CD4-positive, alpha-beta memory T cell (primary cell): ENCODE measurements around the gene SSH2. TPM values are rescaled to one million over a fixed set of nuclear protein-coding genes. Genes with fewer than 3 reads are reported as not detected.
A peak's percentile ranks its signal among the peaks of the same experiment; 100 is the strongest.
"Not testable (repeated sequence)": the region's sequence is repeated elsewhere in the genome, so short reads cannot be mapped to it uniquely, and the experiment has no call there.

Source experiments
- CTCF ChIA-PET: fragments of 350-600 bp; sonication (Branson Sonifier 250); formaldehyde crosslinking; loops from one replicate; lab custom pipeline; 2021; ENCODE audit warnings: inconsistent platforms; ENCODE audit not compliant: partially characterized antibody; lab: Charles Lee
- POLR2A ChIA-PET: fragments of 350-600 bp; sonication (Branson Sonifier 250); formaldehyde crosslinking; loops from one replicate; lab custom pipeline; 2021; ENCODE audit not compliant: partially characterized antibody; lab: Charles Lee
- DNase-seq, 5 donors: peaks; one replicate each; pipeline versions ENCODE4 v3.0.0 to v3.0.0-alpha.2; 2020 to 2022; ENCODE audit warnings: mixed read lengths in 1 of 5
- H3K27ac ChIP-seq: one replicate; pipeline ENCODE4 v1.7.0; 2013; ENCODE audit warnings: low read depth, low read length
- H3K27me3 ChIP-seq: 2 replicates; pipeline ENCODE4 v1.7.0; 2013; ENCODE audit warnings: mild to moderate bottlenecking, low read length, moderate library complexity; ENCODE audit not compliant: insufficient read depth
- H3K36me3 ChIP-seq: 2 replicates; pipeline ENCODE4 v1.7.0; 2013; ENCODE audit warnings: mild to moderate bottlenecking, low read length, moderate library complexity; ENCODE audit not compliant: insufficient read depth
- H3K4me1 ChIP-seq: 2 replicates; pipeline ENCODE4 v1.7.0; 2013; ENCODE audit warnings: mild to moderate bottlenecking, low read length, moderate library complexity; ENCODE audit not compliant: insufficient read depth
- H3K4me3 ChIP-seq, 2 donors: one replicate each; pipeline ENCODE4 v1.7.0; 2013; ENCODE audit warnings: low read length in 2 of 2, mild to moderate bottlenecking in 1 of 2
- H3K9me3 ChIP-seq, 2 donors: one replicate each; pipeline ENCODE4 v1.7.0; 2013; ENCODE audit warnings: low read length in 2 of 2, control low read depth in 1 of 2; ENCODE audit not compliant: control insufficient read depth in 1 of 2
- H3K27ac Mint-ChIP-seq, 7 donors: one replicate each; pipeline ENCODE4 v1.8.0; 2020 to 2021; ENCODE audit warnings: mixed read lengths in 7 of 7, mild to moderate bottlenecking in 6 of 7, inconsistent platforms in 3 of 7, moderate library complexity in 3 of 7
- H3K27me3 Mint-ChIP-seq, 2 donors: one replicate each; pipeline ENCODE4 v1.8.0; 2020 to 2021; ENCODE audit warnings: mixed read lengths in 2 of 2
- H3K36me3 Mint-ChIP-seq, 2 donors: one replicate each; pipeline ENCODE4 v1.8.0; 2020 to 2021; ENCODE audit warnings: mixed read lengths in 2 of 2, inconsistent platforms in 1 of 2, mild to moderate bottlenecking in 1 of 2
- H3K4me1 Mint-ChIP-seq, 4 donors: one replicate each; pipeline ENCODE4 v1.8.0; 2020 to 2021; ENCODE audit warnings: mixed read lengths in 4 of 4, mild to moderate bottlenecking in 1 of 4
- H3K4me3 Mint-ChIP-seq, 8 donors: one replicate each; pipeline ENCODE4 v1.8.0; 2020 to 2021; ENCODE audit warnings: mixed read lengths in 8 of 8, mild to moderate bottlenecking in 7 of 8, moderate library complexity in 6 of 8, inconsistent platforms in 3 of 8
- H3K9me3 Mint-ChIP-seq, 8 donors: one replicate each; pipeline ENCODE4 v1.8.0; 2020 to 2021; ENCODE audit warnings: mixed read lengths in 8 of 8, mild to moderate bottlenecking in 5 of 8, inconsistent platforms in 3 of 8, moderate library complexity in 1 of 8
- intact Hi-C: fragments of 100-400 bp; cut with micrococcal nuclease; formaldehyde crosslinking; loops from one replicate; pipeline ENCODE4 v1.15.1; 2023
- polyA plus RNA-seq, 2 donors: library from polyadenylated mRNA; unstranded; fragments of 300-500 nt; fragmentation: Illumina TruSeq; gene quantifications; one replicate each; pipeline ENCODE4 v1.2.3, GENCODE V29; 2021
- total RNA-seq, 2 experiments: library from RNA; stranded (reverse); gene quantifications; one replicate each; pipeline ENCODE4 v1.2.3, GENCODE V29; 2021

Gene SSH2
- total and polyA plus RNA-seq, 4 experiments from 2014 or later = 13.5 to 70.4 (median 54.2) TPM

GRCh38 chr17:29857105-29857504 is 72.9 kb downstream of the SSH2 start:
- H3K27me3 ChIP-seq, H3K9me3 ChIP-seq, DNase-seq, H3K4me1 ChIP-seq, H3K4me3 ChIP-seq, H3K4me3 Mint-ChIP-seq, H3K36me3 ChIP-seq, POLR2A ChIA-PET, H3K27ac ChIP-seq, CTCF ChIA-PET, intact Hi-C loops, H3K27me3 Mint-ChIP-seq: not testable (repeated sequence)
- H3K36me3 Mint-ChIP-seq = peaks cover 7 to 15% of the 10 kb centered on the region in 2 donors
- peaks cover 2 to 11% (median 3%) of the 10 kb centered on the region in 8 donors for H3K9me3 Mint-ChIP-seq
- peaks cover 0 to 15% (median 10%) of the 10 kb centered on the region in 4 donors for H3K4me1 Mint-ChIP-seq
- peak overlapping the region in 1 of 7 donors; percentile 6 for H3K27ac Mint-ChIP-seq

- DNase-seq = no peak
- no peak overlapping the region for H3K4me3 ChIP-seq
- peaks cover 0 to 15% (median 10%) of the 10 kb centered on the region in 4 donors for H3K4me1 Mint-ChIP-seq
These were observed 74.3 kb downstream of the SSH2 start for GRCh38 chr17:29855686-29856085.

DNA sequence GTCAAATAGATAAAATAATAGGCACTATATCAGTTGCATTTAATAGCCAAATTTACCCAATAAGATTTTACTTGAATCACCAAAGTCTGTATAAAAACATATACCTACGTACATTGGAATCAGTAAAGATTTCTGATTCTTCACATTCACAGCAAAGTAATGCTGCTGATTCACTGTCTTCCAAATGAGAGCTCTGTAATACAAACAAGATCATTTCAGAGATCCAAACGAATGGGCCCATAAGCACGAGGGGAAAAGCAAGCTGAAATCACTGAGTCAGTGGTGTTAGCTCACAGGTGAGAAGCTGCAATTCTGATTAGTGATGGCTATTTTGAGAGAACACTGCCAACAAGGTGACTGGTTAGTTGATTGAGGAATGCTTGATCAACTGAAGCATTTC is 81.3 kb downstream of the SSH2 start:
- POLR2A ChIA-PET = no interaction called here
- intact Hi-C loops = no loop called here
- H3K4me3 ChIP-seq = no peak overlapping the region
- Mint-ChIP-seq H3K4me1 (peaks cover 0 to 7% (median 1%) of the 10 kb centered on the region in 4 donors), H3K36me3 (peaks cover 21 to 27% of the 10 kb centered on the region in 2 donors), H3K27me3 (no peaks in the 10 kb centered on the region), H3K4me3 (no peak overlapping the region), H3K27ac (no peak overlapping the region), H3K9me3 (no peaks in the 10 kb centered on the region)
- no peaks in the 10 kb centered on the region for H3K4me1 ChIP-seq
- no peak for DNase-seq
- no peaks in the 10 kb centered on the region for H3K9me3 ChIP-seq
- H3K36me3 ChIP-seq = no peaks in the 10 kb centered on the region
- CTCF ChIA-PET = interaction anchor here (1.0 kb wide), 1 partner anchor 82 kb away, joined by 3 read pairs; no protein-coding TSS in a partner anchor
- no peak overlapping the region for H3K27ac ChIP-seq
- no peaks in the 10 kb centered on the region for H3K27me3 ChIP-seq

More at GRCh38 chr17:29855686-29856085, 74.3 kb downstream of the SSH2 start:
- Mint-ChIP-seq H3K36me3 (peaks cover 7 to 15% of the 10 kb centered on the region in 2 donors), H3K4me3 (no peak overlapping the region), H3K9me3 (peaks cover 2 to 11% (median 3%) of the 10 kb centered on the region in 8 donors), H3K27ac (no peak overlapping the region), H3K27me3 (no peaks in the 10 kb centered on the region)
- Histone ChIP-seq H3K36me3 (no peaks in the 10 kb centered on the region), H3K27ac (no peak overlapping the region), H3K9me3 (no peaks in the 10 kb centered on the region), H3K4me1 (no peaks in the 10 kb centered on the region), H3K27me3 (no peaks in the 10 kb centered on the region)
- intact Hi-C loops = no loop called here
- ChIA-PET POLR2A (no interaction called here), CTCF (no interaction called here)

DNA sequence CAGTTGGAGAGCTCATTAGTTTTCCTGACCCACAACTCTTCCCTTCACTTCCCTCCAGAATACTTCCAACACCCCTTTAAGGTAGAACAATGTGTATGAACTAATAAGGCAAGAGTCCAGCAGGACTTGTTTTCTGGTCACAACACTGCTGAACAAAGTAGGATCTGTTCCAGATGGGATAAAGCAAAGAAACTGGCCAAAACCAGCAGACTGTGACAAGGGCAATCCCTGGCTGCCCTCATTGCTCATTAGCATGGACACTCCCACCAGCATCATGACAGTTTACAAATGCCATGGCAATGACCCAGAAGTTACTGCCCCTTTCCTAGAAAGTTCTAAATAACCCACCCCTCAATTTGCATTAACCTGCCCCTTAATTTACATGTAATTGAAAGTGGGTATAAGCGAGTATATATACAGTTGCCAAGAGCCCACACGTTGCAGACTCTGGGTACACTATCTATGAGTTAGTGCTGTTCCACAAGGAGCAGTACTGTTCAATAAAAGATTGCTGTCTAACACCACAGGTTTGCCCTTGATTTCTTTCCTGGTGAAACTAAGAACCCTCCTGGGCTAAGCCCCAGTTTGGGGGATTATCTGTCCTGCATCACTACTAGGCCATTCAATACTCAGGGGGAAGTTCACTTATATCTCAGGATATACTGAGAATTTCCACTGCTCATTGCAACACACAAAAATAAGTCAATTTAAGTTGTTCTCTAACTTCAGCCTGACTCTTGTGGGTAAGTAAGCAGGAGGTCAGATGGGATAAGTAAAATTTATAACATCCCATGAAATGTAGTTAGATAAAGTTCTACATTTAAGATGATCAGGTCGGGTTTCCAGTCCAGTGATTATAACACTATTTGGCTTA is 82.3 kb downstream of the SSH2 start:
- no peaks in the 10 kb centered on the region for H3K9me3 ChIP-seq
- no peaks in the 10 kb centered on the region for H3K36me3 ChIP-seq
- DNase-seq = no peak
- no peak overlapping the region for H3K4me3 ChIP-seq
- ChIA-PET POLR2A (interaction anchor here (0.7 kb wide), 1 partner anchor 69 kb away, joined by 3 read pairs; no protein-coding TSS in a partner anchor), CTCF (no interaction called here)
- Mint-ChIP-seq H3K27ac (no peak overlapping the region), H3K4me3 (no peak overlapping the region), H3K27me3 (no peaks in the 10 kb centered on the region), H3K9me3 (no peaks in the 10 kb centered on the region), H3K36me3 (peaks cover 21 to 32% of the 10 kb centered on the region in 2 donors), H3K4me1 (peaks cover 0 to 6% (median 1%) of the 10 kb centered on the region in 4 donors)
- no peaks in the 10 kb centered on the region for H3K4me1 ChIP-seq
- intact Hi-C loops = no loop called here
- no peaks in the 10 kb centered on the region for H3K27me3 ChIP-seq
- no peak overlapping the region for H3K27ac ChIP-seq

DNA sequence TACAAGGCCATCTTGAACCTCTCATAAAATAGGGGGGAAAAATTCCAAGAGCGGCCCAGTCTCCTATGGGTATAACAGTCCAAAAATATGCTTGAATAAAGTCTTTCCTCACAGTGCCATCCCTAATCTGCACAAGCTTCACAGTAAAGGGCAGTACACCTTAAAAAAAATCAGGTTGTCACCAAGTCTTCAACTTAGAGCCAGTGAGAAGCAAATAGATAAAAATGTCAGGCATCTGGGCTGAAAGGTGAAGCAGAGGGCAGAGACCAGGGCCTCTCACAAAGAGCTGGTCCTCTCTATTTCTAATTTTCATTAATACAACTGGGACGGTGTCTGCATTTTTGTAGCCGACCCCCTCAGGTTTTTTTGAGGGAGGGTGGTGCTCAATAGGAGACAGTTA is 82.9 kb downstream of the SSH2 start:
- H3K27ac Mint-ChIP-seq = no peak overlapping the region
- H3K4me3 Mint-ChIP-seq = no peak overlapping the region
- Histone ChIP-seq H3K36me3 (no peaks in the 10 kb centered on the region), H3K4me3 (no peak overlapping the region), H3K9me3 (no peaks in the 10 kb centered on the region), H3K27ac (no peak overlapping the region), H3K4me1 (no peaks in the 10 kb centered on the region), H3K27me3 (no peaks in the 10 kb centered on the region)
- ChIA-PET CTCF (no interaction called here), POLR2A (interaction anchor here (0.7 kb wide), 1 partner anchor 70 kb away, joined by 3 read pairs; no protein-coding TSS in a partner anchor)
- peaks cover 0 to 5% (median 1%) of the 10 kb centered on the region in 4 donors for H3K4me1 Mint-ChIP-seq
- H3K27me3 Mint-ChIP-seq = no peaks in the 10 kb centered on the region
- intact Hi-C loops = no loop called here
- DNase-seq = no peak
- peaks cover 21 to 32% of the 10 kb centered on the region in 2 donors for H3K36me3 Mint-ChIP-seq
- no peaks in the 10 kb centered on the region for H3K9me3 Mint-ChIP-seq

DNA sequence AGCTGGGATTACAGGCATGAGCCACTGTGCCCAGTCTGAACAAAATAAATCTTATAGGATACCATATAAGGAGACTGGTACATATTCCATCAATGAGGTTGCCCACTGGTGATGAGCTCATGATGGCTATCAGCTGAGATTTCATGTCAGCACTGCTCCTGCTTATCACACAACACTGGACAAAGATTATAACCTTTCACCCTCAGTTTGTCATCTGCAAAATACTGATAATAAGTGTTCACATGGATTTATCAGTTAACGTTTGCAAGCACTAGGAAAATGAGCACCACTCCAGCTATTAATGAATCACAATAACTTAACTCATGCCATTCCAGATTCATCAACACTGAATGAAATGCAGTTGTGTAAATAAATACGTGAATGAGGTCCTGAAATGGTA is 83.7 kb downstream of the SSH2 start:
- ChIA-PET POLR2A (no interaction called here), CTCF (interaction anchor here (0.6 kb wide), 1 partner anchor 1167 kb away, joined by 3 read pairs; no protein-coding TSS in a partner anchor)
- H3K27ac Mint-ChIP-seq = peak overlapping the region in 1 of 7 donors; percentile 23
- peaks cover 0 to 5% (median 1%) of the 10 kb centered on the region in 4 donors for H3K4me1 Mint-ChIP-seq
- no peak overlapping the region for H3K4me3 Mint-ChIP-seq
- Histone ChIP-seq H3K27me3 (no peaks in the 10 kb centered on the region), H3K4me3 (no peak overlapping the region), H3K9me3 (no peaks in the 10 kb centered on the region), H3K27ac (no peak overlapping the region), H3K4me1 (no peaks in the 10 kb centered on the region), H3K36me3 (no peaks in the 10 kb centered on the region)
- H3K27me3 Mint-ChIP-seq = no peaks in the 10 kb centered on the region
- peaks cover 22 to 32% of the 10 kb centered on the region in 2 donors for H3K36me3 Mint-ChIP-seq
- DNase-seq = no peak
- no peaks in the 10 kb centered on the region for H3K9me3 Mint-ChIP-seq
- intact Hi-C loops = no loop called here

DNA sequence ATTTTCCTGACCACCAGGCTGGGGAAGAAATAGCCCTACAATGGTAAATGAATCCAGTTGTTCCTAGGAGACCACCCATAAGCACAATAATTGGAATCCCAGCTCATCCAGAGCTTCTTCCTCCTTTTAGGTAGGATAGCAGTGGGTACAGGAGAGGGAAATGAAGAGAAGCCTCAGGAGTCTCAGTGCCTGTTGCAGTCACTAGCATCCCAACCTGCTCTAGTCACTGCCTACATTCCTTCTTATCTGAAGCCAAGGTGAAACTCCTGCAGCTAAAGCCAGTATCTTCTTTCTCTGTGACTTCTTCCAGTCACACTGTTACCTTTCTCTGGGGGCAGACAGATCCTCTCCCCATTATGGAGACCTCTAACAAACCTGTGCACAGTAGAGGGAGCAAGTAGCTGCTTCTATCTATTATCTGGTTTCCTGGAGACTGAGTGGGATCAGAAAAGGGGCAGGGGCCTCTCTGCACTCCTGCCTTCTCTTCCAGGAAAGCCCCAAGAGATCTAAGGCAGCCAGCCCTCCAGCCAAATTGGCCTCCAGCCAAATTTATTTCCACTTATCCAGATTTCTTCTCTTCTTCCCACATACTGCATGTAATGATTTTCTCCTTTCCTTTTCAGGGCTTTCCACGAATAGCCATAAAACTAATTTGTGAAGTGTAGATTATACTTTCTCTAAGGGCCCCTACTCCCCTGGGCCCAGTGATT is 85.5 kb downstream of the SSH2 start:
- Histone ChIP-seq H3K27me3 (no peaks in the 10 kb centered on the region), H3K9me3 (no peaks in the 10 kb centered on the region), H3K36me3 (no peaks in the 10 kb centered on the region), H3K4me3 (no peak overlapping the region), H3K27ac (no peak overlapping the region), H3K4me1 (no peaks in the 10 kb centered on the region)
- H3K9me3 Mint-ChIP-seq = no peaks in the 10 kb centered on the region
- H3K27ac Mint-ChIP-seq = peak overlapping the region in 2 of 7 donors; percentile 24 to 47
- no peak overlapping the region for H3K4me3 Mint-ChIP-seq
- CTCF ChIA-PET = interaction anchor here (1.0 to 1.9 kb wide), 2 partner anchors 37 to 87 kb away, joined by 3 to 8 read pairs; no protein-coding TSS in a partner anchor
- H3K4me1 Mint-ChIP-seq = peaks cover 0 to 3% (median 1%) of the 10 kb centered on the region in 4 donors
- H3K27me3 Mint-ChIP-seq = no peaks in the 10 kb centered on the region
- DNase-seq = no peak
- intact Hi-C loops = no loop called here
- peaks cover 22 to 31% of the 10 kb centered on the region in 2 donors for H3K36me3 Mint-ChIP-seq
- POLR2A ChIA-PET = interaction anchor here (1.5 kb wide), 1 partner anchor 86 kb away, joined by 5 read pairs; the partner anchor contains the start of gene SSH2
